Stomach (tissue), 4 donors: Measurements from ENCODE around the gene PLA2G4F.

ENCODE experiments used
- EP300 ChIP-seq: sonication (generic); formaldehyde crosslinking; IDR thresholded peaks from one replicate; pipeline ENCODE4 v1.6.1; 2017; ENCODE audit warnings: antibody characterized with exemption
- POLR2A ChIP-seq, 4 donors: fragments of 450-650 bp; IDR thresholded peaks; one replicate each; pipeline ENCODE4 v1.6.1; 2016; ENCODE audit warnings: antibody characterized with exemption in 4 of 4, control low read depth in 2 of 4, mild to moderate bottlenecking in 1 of 4, moderate library complexity in 1 of 4
- POLR2AphosphoS5 ChIP-seq, 3 donors: sonication (generic); formaldehyde crosslinking; IDR thresholded peaks; one replicate each; pipeline ENCODE4 v1.6.1; 2016; ENCODE audit warnings: antibody characterized with exemption in 3 of 3
- TF ChIP-seq, protein P1 (sequence below), 7 experiments: fragments of 450-650 bp in 4 of 7; fragments of 200-600 bp in 3 of 7; sonication (generic) in 3 of 7; IDR thresholded peaks; one replicate each; pipeline ENCODE4 v1.5.1; 2016 to 2019; ENCODE audit warnings: antibody characterized with exemption in 7 of 7, control low read depth in 2 of 7, mild to moderate bottlenecking in 1 of 7

DNA sequence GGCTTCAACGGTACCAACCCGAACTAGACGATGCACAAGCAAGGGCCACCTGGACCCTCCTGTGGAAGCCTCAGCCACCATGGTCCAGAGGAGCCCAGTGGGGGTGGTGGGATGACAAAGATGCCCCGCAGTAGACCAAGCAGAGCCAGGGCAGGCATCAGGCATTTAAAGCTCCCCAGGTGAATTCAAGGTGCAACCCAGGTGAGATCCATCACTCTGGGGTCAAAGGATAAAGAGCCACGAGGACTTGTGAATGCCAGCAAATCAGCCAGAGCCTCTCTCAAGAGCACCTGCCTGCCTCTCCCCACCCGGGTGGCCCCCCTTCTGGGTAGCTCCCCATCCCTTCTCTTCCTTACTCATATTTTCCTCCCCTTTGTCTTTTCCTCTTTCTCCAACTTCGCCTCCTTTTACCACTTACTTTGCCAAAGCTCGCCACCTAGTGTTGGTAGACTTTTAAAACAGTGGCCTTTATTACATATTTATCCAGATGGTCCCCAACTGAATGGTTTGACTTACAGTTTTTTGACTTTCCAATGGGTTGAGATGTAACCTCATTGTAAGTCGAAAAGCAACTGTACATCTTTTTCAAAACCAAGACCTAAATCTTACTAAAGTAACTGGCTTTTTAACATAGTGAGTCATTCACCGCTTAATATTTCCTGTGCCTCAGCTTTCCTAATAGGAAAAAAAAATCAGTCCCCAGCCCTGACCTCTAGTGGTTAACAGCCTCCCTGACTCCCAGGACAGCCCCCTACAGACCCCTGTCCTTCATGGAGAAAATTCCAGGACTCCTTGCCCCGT is 18.8 kb downstream of the PLA2G4F start:
- TF ChIP-seq, protein P1, sequence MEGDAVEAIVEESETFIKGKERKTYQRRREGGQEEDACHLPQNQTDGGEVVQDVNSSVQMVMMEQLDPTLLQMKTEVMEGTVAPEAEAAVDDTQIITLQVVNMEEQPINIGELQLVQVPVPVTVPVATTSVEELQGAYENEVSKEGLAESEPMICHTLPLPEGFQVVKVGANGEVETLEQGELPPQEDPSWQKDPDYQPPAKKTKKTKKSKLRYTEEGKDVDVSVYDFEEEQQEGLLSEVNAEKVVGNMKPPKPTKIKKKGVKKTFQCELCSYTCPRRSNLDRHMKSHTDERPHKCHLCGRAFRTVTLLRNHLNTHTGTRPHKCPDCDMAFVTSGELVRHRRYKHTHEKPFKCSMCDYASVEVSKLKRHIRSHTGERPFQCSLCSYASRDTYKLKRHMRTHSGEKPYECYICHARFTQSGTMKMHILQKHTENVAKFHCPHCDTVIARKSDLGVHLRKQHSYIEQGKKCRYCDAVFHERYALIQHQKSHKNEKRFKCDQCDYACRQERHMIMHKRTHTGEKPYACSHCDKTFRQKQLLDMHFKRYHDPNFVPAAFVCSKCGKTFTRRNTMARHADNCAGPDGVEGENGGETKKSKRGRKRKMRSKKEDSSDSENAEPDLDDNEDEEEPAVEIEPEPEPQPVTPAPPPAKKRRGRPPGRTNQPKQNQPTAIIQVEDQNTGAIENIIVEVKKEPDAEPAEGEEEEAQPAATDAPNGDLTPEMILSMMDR (IDR thresholded peaks at IDR 0.05), result peak in 5 of 7 experiments; percentile 33 to 59 (median 45)
- TF ChIP-seq POLR2AphosphoS5 (IDR thresholded peaks at IDR 0.05), result no peak
- TF ChIP-seq POLR2A (IDR thresholded peaks at IDR 0.05), result no peak
- TF ChIP-seq EP300, result no peak
